Stomach (tissue), 4 donors: Measurements from ENCODE around the gene ZBTB44.

Source experiments
- EP300 ChIP-seq: sonication (generic); formaldehyde crosslinking; IDR thresholded peaks from one replicate; pipeline ENCODE4 v1.6.1; 2017; ENCODE audit warnings: antibody characterized with exemption
- POLR2A ChIP-seq, 4 donors: fragments of 450-650 bp; IDR thresholded peaks; one replicate each; pipeline ENCODE4 v1.6.1; 2016; ENCODE audit warnings: antibody characterized with exemption in 4 of 4, control low read depth in 2 of 4, mild to moderate bottlenecking in 1 of 4, moderate library complexity in 1 of 4
- POLR2AphosphoS5 ChIP-seq, 3 donors: sonication (generic); formaldehyde crosslinking; IDR thresholded peaks; one replicate each; pipeline ENCODE4 v1.6.1; 2016; ENCODE audit warnings: antibody characterized with exemption in 3 of 3
- TF ChIP-seq, protein P1 (sequence below), 7 experiments: fragments of 450-650 bp in 4 of 7; fragments of 200-600 bp in 3 of 7; sonication (generic) in 3 of 7; IDR thresholded peaks; one replicate each; pipeline ENCODE4 v1.5.1; 2016 to 2019; ENCODE audit warnings: antibody characterized with exemption in 7 of 7, control low read depth in 2 of 7, mild to moderate bottlenecking in 1 of 7

GRCh38 chr11:130313383-130314183 is 1.1 kb downstream of the ZBTB44 start:
- no peak for TF ChIP-seq POLR2A (IDR thresholded peaks at IDR 0.05)
- TF ChIP-seq, protein P1, sequence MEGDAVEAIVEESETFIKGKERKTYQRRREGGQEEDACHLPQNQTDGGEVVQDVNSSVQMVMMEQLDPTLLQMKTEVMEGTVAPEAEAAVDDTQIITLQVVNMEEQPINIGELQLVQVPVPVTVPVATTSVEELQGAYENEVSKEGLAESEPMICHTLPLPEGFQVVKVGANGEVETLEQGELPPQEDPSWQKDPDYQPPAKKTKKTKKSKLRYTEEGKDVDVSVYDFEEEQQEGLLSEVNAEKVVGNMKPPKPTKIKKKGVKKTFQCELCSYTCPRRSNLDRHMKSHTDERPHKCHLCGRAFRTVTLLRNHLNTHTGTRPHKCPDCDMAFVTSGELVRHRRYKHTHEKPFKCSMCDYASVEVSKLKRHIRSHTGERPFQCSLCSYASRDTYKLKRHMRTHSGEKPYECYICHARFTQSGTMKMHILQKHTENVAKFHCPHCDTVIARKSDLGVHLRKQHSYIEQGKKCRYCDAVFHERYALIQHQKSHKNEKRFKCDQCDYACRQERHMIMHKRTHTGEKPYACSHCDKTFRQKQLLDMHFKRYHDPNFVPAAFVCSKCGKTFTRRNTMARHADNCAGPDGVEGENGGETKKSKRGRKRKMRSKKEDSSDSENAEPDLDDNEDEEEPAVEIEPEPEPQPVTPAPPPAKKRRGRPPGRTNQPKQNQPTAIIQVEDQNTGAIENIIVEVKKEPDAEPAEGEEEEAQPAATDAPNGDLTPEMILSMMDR (IDR thresholded peaks at IDR 0.05) = no peak
- TF ChIP-seq POLR2AphosphoS5 (IDR thresholded peaks at IDR 0.05) = no peak
- no peak for TF ChIP-seq EP300
